Measurements from ENCODE around the gene NUP85. TPM values are rescaled to one million over a fixed set of nuclear protein-coding genes. Genes with fewer than 3 reads are reported as not detected.

Gene NUP85, protein sequence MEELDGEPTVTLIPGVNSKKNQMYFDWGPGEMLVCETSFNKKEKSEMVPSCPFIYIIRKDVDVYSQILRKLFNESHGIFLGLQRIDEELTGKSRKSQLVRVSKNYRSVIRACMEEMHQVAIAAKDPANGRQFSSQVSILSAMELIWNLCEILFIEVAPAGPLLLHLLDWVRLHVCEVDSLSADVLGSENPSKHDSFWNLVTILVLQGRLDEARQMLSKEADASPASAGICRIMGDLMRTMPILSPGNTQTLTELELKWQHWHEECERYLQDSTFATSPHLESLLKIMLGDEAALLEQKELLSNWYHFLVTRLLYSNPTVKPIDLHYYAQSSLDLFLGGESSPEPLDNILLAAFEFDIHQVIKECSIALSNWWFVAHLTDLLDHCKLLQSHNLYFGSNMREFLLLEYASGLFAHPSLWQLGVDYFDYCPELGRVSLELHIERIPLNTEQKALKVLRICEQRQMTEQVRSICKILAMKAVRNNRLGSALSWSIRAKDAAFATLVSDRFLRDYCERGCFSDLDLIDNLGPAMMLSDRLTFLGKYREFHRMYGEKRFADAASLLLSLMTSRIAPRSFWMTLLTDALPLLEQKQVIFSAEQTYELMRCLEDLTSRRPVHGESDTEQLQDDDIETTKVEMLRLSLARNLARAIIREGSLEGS
- total RNA-seq (2022; extraction: Qiagen RNA extraction), result 93.6 to 108 TPM (median 95.6 TPM) in 5 replicates

GRCh38 chr17:75205037-75205792 is at the start of gene NUP85:
Gene NUP85 (plus strand): TSS chr17:75205679. CDS start chr17:75205762, 83 bp downstream.

DNA sequence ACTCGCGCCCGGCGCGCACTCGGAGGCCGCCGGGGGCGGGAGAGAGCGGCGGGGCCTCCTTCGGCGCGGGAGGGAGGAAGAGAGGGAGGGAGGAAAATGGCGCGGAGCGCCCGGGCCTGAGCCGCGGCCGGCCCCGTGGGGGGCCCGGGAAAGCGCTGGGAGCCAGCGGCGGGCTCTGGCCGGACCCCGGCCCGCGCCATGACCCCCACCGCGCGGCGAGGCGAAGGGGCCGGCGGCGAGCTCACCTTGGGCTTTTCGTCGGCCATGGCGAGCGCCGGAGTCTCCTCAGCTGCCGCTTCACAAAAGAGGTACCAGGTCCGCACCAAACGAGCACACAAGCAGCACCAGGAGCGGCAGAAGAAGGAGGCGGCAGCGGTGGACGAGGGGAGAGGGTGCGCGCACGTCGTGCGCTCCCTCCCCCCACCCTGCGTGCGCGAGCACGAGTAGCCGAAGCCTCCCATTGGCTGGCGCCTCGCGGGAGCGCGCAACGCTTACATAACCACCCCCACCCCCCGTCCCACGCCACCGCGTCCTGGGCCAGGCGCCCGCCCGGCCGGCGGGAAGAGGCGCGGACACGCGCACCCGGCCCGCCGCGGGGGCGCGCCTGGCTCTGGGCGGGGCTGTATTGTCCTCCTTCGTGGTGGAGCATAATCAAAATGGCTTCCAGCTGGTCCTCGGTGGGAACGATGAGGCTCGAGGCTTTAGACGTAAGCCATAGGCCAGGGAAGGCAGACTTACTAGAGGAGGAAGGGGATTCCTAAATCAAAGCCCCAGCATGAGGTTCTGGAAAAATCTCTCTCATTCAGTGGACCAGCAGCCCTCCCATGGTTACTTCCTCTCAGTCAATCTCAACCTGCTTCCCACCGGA is 22.7 kb upstream of the NUP85 start, which contains the start of gene SUMO2:
Gene SUMO2, minus strand, starts transcription at position 391 of the 868 bp plus-strand sequence. Its CDS starts 125 bp downstream, at position 266.

GRCh38 chr17:75261336-75262111 is 56.0 kb downstream of the NUP85 start, which contains the start of the genes GGA3 and MRPS7:
Gene GGA3 (minus strand): TSS chr17:75261606. CDS start chr17:75261587, 19 bp downstream.
Gene MRPS7 (plus strand): TSS chr17:75261879. CDS start chr17:75261901, 22 bp downstream.

GRCh38 chr17:75270966-75271232 is 65.4 kb downstream of the NUP85 start, which contains the start of gene MIF4GD:
Gene MIF4GD (minus strand): TSS chr17:75271231. CDS start chr17:75270195, 1,036 bp downstream.

Other genes with a start within 250 kb of the NUP85 start
- 10.4 to 15.2 TPM (median 13.9 TPM) in 5 replicates for gene HID1, start 232.9 kb upstream of the NUP85 start, total RNA-seq (2022; extraction: Qiagen RNA extraction)
- 57.0 to 76.4 TPM (median 74.4 TPM) in 5 replicates for gene CDR2L, start 218.0 kb upstream of the NUP85 start, total RNA-seq (2022; extraction: Qiagen RNA extraction)
- gene MRPL58, start 193.0 kb upstream of the NUP85 start, total RNA-seq (2022; extraction: Qiagen RNA extraction), result 74.6 to 83.6 TPM (median 77.6 TPM) in 5 replicates
- 461 to 610 TPM (median 475 TPM) in 5 replicates for gene ATP5PD, start 158.7 kb upstream of the NUP85 start, total RNA-seq (2022; extraction: Qiagen RNA extraction)
- 29.0 to 32.7 TPM (median 31.2 TPM) in 5 replicates for gene KCTD2, start 158.5 kb upstream of the NUP85 start, total RNA-seq (2022; extraction: Qiagen RNA extraction)
- gene SLC16A5, start 117.7 kb upstream of the NUP85 start, total RNA-seq (2022; extraction: Qiagen RNA extraction), result 22.0 to 35.0 TPM (median 31.0 TPM) in 5 replicates
- gene ARMC7, start 95.7 kb upstream of the NUP85 start, total RNA-seq (2022; extraction: Qiagen RNA extraction), result 15.8 to 20.6 TPM (median 17.5 TPM) in 5 replicates
- 86.4 to 137 TPM (median 131 TPM) in 5 replicates for gene NT5C, start 73.9 kb upstream of the NUP85 start, total RNA-seq (2022; extraction: Qiagen RNA extraction)
- 721 to 863 TPM (median 776 TPM) in 5 replicates for gene JPT1, start 51.2 kb upstream of the NUP85 start, total RNA-seq (2022; extraction: Qiagen RNA extraction)
- 342 to 401 TPM (median 370 TPM) in 5 replicates for gene SUMO2, start 22.7 kb upstream of the NUP85 start, total RNA-seq (2022; extraction: Qiagen RNA extraction)
- 23.4 to 33.3 TPM (median 27.7 TPM) in 5 replicates for gene GGA3, start 55.9 kb downstream of the NUP85 start, total RNA-seq (2022; extraction: Qiagen RNA extraction)
- 146 to 184 TPM (median 176 TPM) in 5 replicates for gene MRPS7, start 56.2 kb downstream of the NUP85 start, total RNA-seq (2022; extraction: Qiagen RNA extraction)
- gene MIF4GD, start 65.6 kb downstream of the NUP85 start, total RNA-seq (2022; extraction: Qiagen RNA extraction), result 32.7 to 38.4 TPM (median 38.0 TPM) in 5 replicates
- 14.2 to 20.8 TPM (median 19.1 TPM) in 5 replicates for gene SLC25A19, start 83.8 kb downstream of the NUP85 start, total RNA-seq (2022; extraction: Qiagen RNA extraction)
- gene GRB2, start 200.0 kb downstream of the NUP85 start, total RNA-seq (2022; extraction: Qiagen RNA extraction), result 83.4 to 98.5 TPM (median 95.9 TPM) in 5 replicates

Measured in A549 treated with Mapracorat at 1 μM for 4 hours (cell line).